CD4-positive, alpha-beta T cell treated with Interleukin-4 for 4 hours (primary cell): ENCODE measurements around the gene ADD2.

Source experiments
- DNase-seq: peaks from one replicate; pipeline ENCODE4 v3.0.0-alpha.2; 2020

The ADD2 gene

DNA sequence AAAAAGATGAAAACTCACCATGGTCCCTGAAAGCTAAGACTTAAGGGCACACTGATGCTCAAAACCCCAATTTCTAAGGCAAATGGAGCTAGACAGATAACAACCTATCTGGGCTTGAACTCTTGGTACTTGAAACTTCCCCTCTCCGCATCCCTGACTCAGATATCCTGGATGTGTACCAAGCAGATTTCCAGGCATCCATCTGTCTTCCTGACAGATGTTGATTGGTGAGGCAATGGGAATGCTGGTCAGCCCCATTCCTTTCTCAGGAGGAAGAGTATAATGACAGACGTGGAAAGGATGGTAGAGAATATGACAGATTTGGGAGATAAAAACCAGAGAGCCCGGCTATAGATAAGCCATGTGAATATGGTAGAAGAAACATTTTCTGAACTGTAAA lies 69.2 kb downstream of the ADD2 start:
- DNase-seq = no peak

DNA sequence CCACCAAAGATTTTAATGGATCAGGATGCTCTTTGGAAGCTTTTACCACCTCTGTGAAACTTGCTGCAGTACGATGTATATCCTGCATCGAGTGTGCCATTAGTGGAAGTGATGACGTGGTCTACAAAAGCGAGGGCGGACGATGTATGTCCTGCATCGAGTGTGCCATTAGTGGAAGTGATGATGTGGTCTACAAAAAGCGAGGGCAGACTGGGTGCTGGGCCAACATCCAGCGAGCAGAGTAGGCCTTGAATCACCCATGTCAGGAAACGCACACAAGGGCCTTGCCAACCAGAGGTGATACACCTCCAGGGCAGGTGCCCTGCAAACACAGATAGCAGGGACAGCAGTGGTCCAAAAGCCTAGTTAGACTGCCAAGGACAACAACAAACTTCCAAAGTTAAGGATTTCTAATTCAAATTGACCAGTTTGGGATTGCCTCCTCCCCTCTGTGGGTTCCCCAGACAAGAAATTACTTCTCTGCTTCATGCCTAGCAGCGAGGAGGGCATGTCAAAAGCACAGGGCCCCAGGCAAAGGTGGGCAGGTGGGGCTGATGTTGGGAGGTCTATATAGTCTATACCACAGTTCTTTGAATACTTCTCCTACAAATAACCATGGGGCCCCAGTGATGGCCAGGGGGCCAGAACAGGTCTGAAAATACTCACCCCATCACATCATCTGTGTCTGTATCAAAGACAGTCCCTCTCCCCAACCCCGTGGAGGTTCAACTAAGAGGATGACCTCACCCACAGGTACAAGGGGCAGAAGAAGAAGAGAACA lies 70.2 kb downstream of the ADD2 start:
- DNase-seq = no peak

DNA sequence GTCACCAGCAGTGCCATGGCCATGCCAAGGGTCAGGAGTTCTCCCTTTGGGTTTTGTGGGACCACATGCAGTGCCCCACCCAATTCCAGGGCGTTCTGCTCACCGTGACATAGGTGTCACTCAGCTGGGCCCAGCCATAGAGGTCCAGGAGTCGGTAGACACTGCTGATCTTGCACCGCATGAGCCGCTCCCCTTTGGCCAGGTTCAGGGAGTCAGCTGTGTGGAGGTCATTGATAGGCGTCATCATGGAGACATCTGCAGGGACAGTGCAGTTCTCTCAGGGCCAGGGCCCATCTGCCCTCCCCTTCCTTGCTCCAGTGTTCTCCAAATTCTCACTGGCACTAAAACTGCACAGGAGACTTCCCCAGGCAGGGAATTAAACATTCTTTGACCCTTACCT lies 71.9 kb downstream of the ADD2 start:
- DNase-seq = no peak

- DNase-seq = no peak
These were observed 75.7 kb downstream of the ADD2 start for GRCh38 chr2:70692256-70692655.

DNA sequence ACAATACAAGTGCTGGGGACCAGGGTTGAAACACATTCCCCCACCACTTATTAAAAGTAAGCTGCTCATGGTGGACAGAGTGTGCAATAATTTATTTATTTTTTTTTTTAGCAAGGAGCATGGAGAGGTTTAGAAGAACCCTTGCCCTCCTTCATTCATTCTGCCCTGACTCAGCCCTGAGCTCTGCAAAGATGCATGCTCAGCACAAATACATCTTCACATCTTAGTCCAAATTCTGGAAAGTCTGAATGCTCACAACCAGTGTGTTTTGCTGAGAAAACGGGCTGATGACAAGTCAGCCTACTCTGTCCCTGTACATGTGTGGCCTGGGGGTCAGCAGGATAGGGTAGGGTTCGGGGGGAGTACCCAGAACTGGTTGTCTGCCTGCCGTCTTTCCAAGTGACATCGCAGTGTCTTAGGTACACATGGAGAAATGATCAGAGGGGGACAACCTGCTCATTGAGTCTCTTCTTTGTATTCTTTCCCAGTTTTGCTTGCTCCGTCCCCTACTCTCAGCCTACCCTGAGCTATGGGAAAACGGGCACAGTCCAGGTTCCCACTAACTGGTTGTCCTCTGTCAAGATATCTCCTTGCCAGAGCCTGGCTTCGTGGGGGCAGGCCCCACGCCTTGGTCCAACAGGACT lies 76.4 kb downstream of the ADD2 start:
- no peak for DNase-seq

DNA sequence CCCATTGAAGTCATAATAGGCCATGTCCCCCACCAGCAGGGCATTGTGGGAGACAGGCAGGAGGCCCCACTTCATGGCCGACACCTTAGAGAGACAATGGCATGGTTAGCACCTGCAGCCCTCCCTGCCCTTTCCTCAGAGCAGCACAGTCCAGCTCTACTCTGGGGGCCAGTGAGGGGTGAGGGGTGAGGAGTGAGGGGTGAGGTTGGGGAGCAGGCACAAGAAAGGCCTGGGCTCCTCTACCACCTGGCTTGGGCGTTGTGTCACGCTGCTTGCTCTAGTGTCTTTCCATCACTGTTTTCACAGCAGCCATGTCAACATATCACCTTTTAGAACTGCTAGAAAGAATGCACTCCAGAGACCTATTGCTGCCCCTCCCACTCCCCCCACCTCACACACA lies 77.2 kb downstream of the ADD2 start:
- no peak for DNase-seq

DNA sequence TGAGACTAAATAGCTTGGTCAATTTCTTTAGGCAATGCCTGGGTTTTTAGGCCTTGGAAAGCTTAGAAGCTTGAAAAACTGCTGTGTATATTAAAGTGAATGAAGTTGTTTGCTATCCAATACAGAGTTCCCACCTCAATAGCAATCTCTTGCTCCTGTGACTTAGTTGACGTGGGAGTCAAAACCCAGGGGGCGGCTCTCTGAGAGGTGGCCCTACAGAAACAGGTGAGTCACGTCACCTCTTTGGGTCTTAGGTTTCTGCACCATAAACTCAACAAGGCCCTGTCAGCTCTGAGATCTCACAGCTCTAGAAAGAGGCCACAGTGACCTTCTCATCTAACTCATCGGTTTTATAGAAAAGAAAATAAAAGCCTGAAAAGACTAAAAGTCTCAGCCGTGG lies 79.6 kb downstream of the ADD2 start:
- DNase-seq = no peak

GRCh38 chr2:70687461-70687795 lies 80.6 kb downstream of the ADD2 start:
- DNase-seq = no peak

DNA sequence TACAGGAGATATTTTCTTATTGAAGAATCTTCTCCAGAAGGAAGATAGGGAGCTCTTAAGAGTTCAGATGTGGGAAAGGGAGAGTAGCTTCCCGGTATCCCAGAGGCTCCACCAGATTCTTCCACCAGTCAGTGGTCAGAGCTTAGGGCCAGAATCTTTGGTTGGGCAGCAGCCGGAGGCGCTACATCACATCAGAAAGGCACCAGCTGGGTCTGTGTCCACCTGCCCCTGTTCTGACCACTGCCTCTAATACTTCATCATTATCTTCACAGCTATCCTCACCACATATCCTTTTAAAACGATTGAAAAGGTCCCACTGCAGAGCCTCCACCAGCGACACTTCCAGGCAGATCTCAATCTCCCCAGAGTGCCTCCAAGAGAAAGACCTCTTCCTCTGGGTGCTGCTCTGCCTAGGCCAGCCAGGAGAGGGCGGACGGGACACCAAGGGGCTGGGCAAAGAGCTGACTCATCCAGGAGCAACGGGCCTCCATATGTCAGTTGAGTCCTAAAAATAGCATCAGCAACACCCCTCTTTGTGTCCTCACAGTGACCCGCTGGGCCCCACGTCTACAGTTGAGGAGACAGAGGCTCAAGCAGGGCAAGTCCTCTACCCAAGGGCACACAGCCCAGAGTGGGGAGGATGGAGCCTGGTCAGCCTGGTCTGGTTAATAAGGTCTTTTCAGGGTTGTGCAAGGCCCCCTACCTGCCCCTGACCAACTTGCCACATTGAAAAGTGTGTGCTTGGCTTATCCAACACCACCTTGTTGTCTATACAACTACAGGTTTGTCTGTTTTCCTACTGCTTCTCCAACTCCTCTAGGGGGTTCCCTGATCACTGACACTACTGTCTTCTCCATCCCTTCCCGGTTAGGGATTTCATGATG lies 81.2 kb downstream of the ADD2 start:
- no peak for DNase-seq

- no peak for DNase-seq
These were observed 82.2 kb downstream of the ADD2 start for GRCh38 chr2:70685771-70686171.

- DNase-seq = no peak
These were observed 83.0 kb downstream of the ADD2 start for GRCh38 chr2:70684846-70685622.

DNA sequence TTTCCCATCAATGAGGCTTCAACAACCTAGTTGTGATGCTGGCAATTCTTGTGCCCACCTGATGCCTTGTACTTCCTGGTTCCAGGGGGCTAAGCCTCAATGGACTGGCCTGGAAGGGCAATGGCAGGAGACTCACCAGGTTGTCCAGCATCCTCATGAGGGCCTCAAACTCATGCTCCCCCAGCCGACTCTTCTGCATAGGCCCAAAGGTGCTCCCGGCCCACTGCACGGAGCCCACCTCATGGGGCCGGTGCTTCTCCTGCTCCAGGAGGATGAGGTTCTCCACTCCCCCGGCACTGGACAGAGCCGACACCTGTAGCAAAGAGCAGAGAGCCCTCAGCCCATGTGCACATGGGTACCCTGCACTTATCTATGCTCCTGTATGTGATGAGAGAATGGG lies 84.5 kb downstream of the ADD2 start:
- no peak for DNase-seq

DNA sequence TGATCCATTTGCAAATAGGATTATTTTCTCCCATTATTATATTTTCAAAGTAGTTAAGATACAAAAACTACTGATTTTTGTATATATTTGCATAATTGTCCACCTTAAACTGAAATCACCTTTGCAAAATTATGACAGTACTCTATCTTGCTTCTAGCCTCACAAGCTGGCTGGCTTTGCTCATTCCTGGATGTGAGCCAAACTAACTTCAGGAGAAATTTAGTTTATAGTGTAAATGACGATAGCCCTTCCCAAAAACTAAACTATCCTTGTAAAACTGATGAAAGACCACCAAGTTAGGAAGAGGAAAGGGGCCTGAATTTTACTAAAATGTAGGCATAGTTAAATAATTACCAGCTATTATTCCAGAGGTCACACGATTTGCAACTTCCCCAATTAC lies 87.3 kb downstream of the ADD2 start:
- no peak for DNase-seq

DNA sequence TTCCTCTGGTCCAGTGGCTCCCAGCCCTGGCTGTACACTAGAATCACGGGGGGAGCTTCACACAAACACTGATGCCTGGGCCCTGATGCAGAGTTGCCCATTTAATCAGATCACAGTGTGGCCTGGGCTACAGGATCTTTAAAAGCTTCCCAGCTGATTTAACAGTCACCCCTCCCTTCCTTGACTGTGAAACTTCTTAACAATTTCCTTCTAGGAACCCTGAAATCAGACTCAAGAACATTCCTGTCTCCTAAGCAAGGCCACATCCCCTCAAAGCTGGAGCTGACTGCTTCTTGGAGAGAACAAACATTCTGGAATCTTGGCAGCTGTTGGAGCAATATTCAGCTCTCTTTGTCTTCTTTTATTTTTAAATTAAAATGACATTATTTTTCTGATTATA lies 88.7 kb downstream of the ADD2 start:
- DNase-seq = no peak

DNA sequence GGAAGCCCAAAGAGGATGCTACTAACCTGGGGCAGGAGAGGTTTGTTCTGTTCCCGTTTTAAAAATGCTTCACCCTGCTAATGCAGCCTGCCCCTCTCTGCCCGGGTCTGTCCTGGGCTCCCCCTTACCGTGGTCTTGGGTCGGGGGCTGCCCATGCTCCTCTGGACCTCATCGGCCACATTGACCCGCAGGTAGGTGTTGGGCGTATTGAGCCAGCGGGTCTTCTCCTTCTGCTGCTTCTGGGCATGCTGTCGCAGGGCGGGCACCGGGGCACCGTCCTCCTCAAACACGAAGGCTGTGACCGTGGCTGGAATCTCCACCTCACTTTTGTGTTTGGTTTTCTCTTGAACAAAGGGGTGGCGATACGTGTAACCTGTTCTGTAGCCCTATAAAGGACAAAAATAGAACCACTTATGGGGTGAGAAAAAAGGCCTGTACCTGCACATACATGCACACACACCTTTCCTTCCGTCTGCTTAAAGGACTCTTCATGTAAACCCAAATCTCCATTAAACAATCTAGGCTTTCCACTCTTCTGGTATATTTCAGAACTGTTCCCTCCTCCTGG lies 89.3 kb downstream of the ADD2 start:
- DNase-seq = no peak

DNA sequence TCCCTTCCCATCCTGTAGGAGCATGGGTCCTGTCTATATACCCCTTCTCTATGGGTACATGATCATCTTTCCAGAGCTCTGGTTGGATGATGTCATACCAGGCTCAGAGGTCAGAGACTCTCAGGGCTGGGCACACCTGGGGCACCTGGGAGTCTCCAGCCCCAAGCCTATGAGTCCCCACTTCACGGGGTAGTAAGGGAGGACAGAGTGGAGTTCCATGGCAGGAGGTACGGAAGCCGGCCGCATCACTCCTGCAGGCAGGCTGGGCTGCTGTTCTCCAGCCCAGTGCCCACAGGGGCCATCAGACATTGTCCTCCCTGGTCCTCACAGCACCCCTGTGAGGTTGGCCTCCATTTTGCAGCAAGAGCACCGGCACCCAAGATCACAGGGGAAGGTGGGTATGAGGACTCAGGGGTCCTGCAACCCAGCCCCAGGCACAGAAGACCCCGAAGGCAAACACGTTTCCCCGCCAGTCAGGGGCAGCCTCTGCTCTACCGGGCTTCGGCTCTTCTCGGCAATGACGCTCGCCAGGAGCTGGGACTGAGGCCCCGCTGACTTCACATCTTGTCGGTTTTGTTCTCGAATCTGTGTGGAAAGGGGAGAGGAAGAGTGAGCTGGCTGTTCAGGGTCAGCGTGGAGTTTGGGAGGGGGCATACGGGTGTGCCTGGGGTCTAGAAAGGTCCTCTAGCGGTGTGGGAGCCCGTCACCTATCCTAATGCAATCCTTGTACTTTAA lies 91.5 kb downstream of the ADD2 start:
- DNase-seq = no peak

DNA sequence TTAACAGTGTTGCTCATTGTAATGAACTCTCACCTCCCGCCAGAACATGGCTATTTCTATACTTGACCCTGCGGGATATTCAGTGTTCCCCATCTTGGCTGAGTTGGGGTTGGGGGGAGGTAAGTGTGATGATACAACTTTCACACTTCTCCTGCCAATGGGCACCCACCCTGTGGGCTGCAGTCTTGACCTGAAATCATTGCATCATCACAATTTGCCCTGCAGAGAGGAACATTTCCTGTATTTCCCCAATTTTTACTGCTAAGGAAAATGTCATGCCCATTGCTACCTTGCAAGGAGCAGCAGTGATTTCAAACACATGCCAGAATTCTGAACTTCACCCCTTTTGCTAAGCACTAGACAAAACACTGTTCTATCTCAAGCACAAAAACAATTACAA lies 92.1 kb downstream of the ADD2 start:
- no peak for DNase-seq

GRCh38 chr2:70674636-70675430 lies 93.2 kb downstream of the ADD2 start:
- no peak for DNase-seq

DNA sequence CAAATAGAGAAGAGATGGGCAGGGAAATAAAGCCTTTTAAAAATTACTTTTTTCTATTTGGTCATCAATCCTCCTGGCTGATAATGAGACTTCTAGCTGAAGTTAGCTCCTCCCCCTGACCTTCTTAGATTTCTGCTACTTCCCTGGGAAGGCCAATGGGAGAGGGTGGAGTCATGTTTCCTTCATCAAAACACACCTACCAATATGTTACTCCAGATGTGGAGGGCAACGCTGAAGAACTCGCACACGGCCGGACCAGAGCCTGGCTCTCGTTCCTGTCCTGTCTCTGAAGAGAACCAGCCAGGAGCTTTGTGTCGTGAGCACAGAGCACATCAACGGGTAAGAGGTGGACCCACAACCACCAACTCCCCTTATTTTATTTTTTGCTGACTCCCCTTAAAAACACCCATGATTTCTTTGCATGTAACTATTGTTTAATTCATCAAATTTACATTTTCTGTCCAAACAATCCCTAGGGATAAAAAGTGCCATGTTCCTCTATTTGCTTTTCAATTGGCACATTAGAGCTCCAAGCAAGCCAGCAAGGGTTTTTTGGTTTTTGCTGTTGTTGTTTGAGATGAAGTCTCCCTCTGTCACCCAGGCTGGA lies 94.9 kb downstream of the ADD2 start:
- no peak for DNase-seq

DNA sequence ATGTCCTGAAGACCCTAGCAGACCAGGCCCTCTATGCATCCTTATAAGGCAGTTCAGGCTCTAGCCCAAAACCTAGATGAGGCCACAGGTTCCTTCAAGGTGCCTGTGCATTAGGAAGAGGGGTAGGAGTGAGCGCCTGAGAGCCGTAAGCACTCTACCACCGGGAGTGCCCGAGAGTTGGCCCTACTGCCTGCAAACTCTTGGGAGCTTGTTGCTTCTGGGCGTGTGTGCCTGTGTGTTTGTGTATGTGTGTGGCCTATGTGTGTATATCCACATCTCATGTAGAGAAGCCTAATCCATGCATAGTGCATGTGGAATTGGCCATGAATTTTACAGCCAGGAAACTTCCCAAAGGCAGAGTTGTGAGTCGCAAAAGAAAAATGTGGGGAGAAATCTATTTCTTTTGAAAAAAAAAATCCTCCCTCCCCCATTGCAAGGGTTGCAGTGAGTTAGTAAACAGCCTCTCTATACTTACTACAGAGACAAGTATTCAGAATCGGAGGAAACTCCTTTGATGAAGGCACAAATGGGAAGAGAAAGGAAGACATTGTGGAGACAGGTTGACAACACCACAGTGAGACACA lies 96.8 kb downstream of the ADD2 start:
- DNase-seq = no peak
